Smooth muscle cell (in vitro differentiated cells): Measurements from ENCODE around the gene TRIM73. TPM values are rescaled to one million over a fixed set of nuclear protein-coding genes. Genes with fewer than 3 reads are reported as not detected.
"Not testable (repeated sequence)": the region's sequence is repeated elsewhere in the genome, so short reads cannot be mapped to it uniquely, and the experiment has no call there.

Experiments
- DNase-seq: peaks from one replicate; lab custom pipeline; 2025; ENCODE audit not compliant: unreplicated experiment; lab: John Stamatoyannopoulos, UW
- H2AFZ ChIP-seq: fragments of 200-600 bp; sonication (generic); 2 replicates; pipeline ENCODE4 v1.6.0; 2016; ENCODE audit warnings: antibody characterized with exemption, low read depth, mild to moderate bottlenecking
- H3F3A ChIP-seq: fragments of 200-600 bp; sonication (generic); 2 replicates; pipeline ENCODE4 v1.6.0; 2017; ENCODE audit warnings: antibody characterized with exemption, low read depth
- H3K27ac ChIP-seq: fragments of 200-600 bp; sonication (generic); 2 replicates; pipeline ENCODE4 v1.5.1; 2016; ENCODE audit warnings: low read depth, mild to moderate bottlenecking
- H3K27me3 ChIP-seq: fragments of 200-600 bp; sonication (generic); 2 replicates; pipeline ENCODE4 v1.6.1; 2016; ENCODE audit warnings: low read depth, mild to moderate bottlenecking
- H3K36me3 ChIP-seq: fragments of 200-600 bp; sonication (generic); 2 replicates; pipeline ENCODE4 v1.5.1; 2016; ENCODE audit warnings: low read depth
- H3K4me1 ChIP-seq: fragments of 200-600 bp; sonication (generic); 2 replicates; pipeline ENCODE4 v1.5.1; 2016; ENCODE audit warnings: low read depth
- H3K4me2 ChIP-seq: fragments of 200-600 bp; sonication (generic); 2 replicates; pipeline ENCODE4 v1.6.0; 2016; ENCODE audit warnings: mild to moderate bottlenecking
- H3K4me3 ChIP-seq: fragments of 200-600 bp; sonication (generic); 2 replicates; pipeline ENCODE4 v1.5.1; 2016; ENCODE audit warnings: mild to moderate bottlenecking
- H3K79me2 ChIP-seq: fragments of 200-600 bp; sonication (generic); 2 replicates; pipeline ENCODE4 v1.6.0; 2016; ENCODE audit warnings: low read depth, mild to moderate bottlenecking
- H3K9ac ChIP-seq: fragments of 200-600 bp; sonication (generic); 2 replicates; pipeline ENCODE4 v1.6.0; 2016; ENCODE audit warnings: low read depth
- H3K9me3 ChIP-seq: fragments of 200-600 bp; sonication (generic); replicated peaks from 2 replicates; pipeline ENCODE4 v1.5.1; 2016; ENCODE audit warnings: low read depth
- H4K20me1 ChIP-seq: fragments of 200-600 bp; sonication (generic); 2 replicates; pipeline ENCODE4 v1.6.0; 2016; ENCODE audit warnings: low read depth
- WGBS: methylation state at CpG from one replicate; pipeline ENCODE4 v1.1.7; 2016; ENCODE audit warnings: low lambda C conversion rate; 5-methylcytosine and 5-hydroxymethylcytosine counted together
- polyA plus RNA-seq: library from polyadenylated mRNA; unstranded; fragments of >200 nt; fragmentation: Nextera tagmentation; extraction: Ambion mirVana; gene quantifications from 2 replicates; pipeline ENCODE4 v1.2.1, GENCODE V29; 2016
- total RNA-seq: library from RNA; depleted of rRNA; stranded (reverse); fragments of >200 nt; gene quantifications from 2 replicates; pipeline ENCODE4 v1.2.3, GENCODE V29; 2014

The TRIM73 gene
- total and polyA plus RNA-seq, 2 experiments from 2014 or later = 1.6 to 22.4 TPM

- not testable (repeated sequence) for H3K79me2 ChIP-seq, H3K9me3 ChIP-seq, H3K27me3 ChIP-seq, DNase-seq, H3K36me3 ChIP-seq, H2AFZ ChIP-seq, H3K9ac ChIP-seq, H3K4me2 ChIP-seq, H3F3A ChIP-seq, H3K27ac ChIP-seq, H4K20me1 ChIP-seq, H3K4me3 ChIP-seq, H3K4me1 ChIP-seq
- no CpG with 5 or more reads among the region's 6 CpGs for WGBS
These were observed 2.2 kb upstream of the TRIM73 start for GRCh38 chr7:75393194-75393593.

DNA sequence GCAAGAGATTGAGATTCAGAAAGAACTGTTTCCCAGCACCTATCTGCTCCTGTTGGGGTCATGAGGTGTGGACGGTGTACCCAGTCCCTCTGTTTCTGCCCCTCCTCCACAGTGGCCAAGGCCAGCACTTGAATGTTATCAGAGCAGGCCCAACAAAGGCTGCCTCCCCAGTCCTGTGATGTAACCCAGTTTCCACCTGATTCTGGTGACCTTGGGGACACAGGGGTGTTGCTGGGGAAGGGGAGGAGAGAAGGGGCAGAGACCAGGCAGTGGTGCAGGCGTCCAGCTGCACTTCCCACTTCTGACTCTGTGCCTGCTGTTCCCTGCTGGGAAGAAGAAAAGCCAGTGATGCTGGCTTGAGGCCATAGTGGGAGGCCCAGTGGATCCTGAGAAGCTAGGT lies 2.4 kb downstream of the TRIM73 start:
- not testable (repeated sequence) for H2AFZ ChIP-seq, H3K27me3 ChIP-seq, H3K9ac ChIP-seq, H3F3A ChIP-seq, H4K20me1 ChIP-seq, DNase-seq, H3K4me1 ChIP-seq, H3K9me3 ChIP-seq, H3K36me3 ChIP-seq, H3K79me2 ChIP-seq, H3K4me2 ChIP-seq, H3K4me3 ChIP-seq, H3K27ac ChIP-seq
- WGBS = no CpG with 5 or more reads among the region's 2 CpGs

DNA sequence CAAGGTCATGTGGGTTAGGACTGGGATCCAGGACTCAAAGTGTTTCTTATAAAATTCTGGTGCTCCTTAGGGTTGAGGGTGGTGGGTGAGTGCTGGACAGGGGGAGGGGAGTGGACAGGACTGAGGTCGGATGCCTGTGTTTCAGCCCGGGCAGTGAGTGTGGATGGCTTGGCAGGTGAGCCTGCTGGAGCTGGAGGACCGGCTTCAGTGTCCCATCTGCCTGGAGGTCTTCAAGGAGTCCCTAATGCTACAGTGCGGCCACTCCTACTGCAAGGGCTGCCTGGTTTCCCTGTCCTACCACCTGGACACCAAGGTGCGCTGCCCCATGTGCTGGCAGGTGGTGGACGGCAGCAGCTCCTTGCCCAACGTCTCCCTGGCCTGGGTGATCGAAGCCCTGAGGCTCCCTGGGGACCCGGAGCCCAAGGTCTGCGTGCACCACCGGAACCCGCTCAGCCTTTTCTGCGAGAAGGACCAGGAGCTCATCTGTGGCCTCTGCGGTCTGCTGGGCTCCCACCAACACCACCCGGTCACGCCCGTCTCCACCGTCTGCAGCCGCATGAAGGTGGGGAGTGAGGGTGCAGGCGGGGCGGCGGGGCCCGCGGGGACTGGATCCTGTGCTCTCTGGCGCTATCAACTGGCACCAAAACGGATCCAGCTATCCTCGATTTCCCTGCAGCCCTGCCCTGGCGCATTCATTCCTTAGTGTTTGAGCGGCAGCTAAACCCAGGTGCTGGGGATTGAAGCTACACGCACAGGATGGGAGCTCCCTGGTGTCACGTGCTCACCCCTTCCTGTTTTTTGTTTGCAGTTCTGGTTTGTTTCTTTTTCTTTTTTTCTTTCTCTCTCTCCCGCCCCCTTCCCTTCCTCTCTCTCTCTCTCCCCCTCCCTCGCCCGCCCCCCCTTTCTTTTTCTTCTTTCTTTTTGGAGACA lies 3.6 kb downstream of the TRIM73 start:
- H3K79me2 ChIP-seq, H3K27ac ChIP-seq, H3K4me3 ChIP-seq, H3K27me3 ChIP-seq, H3K9me3 ChIP-seq, H3K36me3 ChIP-seq, H2AFZ ChIP-seq, H3K4me1 ChIP-seq, H3K4me2 ChIP-seq, H4K20me1 ChIP-seq, H3K9ac ChIP-seq, H3F3A ChIP-seq, DNase-seq: not testable (repeated sequence)
- no CpG with 5 or more reads among the region's 34 CpGs for WGBS

- H3K9ac ChIP-seq, H4K20me1 ChIP-seq, H3K4me3 ChIP-seq, H3K79me2 ChIP-seq, H2AFZ ChIP-seq, H3K36me3 ChIP-seq, H3K4me2 ChIP-seq, H3K4me1 ChIP-seq, DNase-seq, H3K9me3 ChIP-seq, H3K27me3 ChIP-seq, H3F3A ChIP-seq, H3K27ac ChIP-seq: not testable (repeated sequence)
- WGBS = no CpG with 5 or more reads among the region's 6 CpGs
These were observed 5.1 kb downstream of the TRIM73 start for GRCh38 chr7:75400575-75400974.

DNA sequence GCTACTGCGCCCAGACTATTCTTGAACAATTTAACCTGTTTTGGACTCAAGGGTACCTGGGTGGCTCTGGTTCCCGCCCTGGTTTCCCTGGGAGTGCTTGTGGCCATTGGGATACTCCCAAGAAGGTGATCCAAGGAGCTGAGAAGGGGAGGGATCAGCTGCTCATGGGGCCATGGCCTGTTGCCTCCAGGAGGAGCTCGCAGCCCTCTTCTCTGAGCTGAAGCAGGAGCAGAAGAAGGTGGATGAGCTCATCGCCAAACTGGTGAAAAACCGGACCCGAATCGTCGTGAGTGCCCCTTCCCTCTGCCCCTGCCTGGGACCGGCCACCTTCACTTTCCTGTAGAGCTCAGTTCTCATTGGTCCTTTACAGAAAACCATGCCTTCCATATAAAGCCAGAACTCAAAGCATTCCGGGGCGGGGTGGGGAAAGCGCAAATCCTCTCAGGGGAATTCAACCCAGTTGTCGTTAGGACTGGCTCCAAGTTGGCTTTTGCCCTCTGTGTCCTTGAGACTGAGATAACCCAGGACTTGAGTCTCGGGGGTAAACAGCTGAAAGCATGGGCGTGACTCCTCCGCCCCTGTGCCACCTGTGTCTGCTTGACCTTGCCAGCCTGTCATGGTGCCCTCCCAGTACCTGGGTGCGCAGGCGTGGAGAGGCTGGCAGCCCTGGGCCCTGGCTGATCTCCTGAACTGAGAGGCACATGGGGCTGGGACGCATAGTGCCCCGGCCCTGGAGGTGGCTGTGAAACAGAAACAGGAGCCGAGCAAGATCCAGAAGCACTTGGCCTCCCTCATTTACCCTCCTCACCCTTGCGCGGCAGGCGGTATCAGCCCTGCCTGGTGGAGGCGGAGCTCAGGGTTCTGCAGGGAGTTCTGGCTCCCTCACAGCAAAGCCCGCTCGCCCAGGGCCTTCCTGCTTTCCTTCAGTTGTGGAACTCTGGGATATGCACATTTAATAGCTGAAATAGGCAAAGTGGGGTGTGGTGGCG lies 8.3 kb downstream of the TRIM73 start:
- H3K36me3 ChIP-seq, H3K4me3 ChIP-seq, H3K4me1 ChIP-seq, H3K79me2 ChIP-seq, H3K9me3 ChIP-seq, H3K27me3 ChIP-seq, DNase-seq, H4K20me1 ChIP-seq, H2AFZ ChIP-seq, H3K9ac ChIP-seq, H3K4me2 ChIP-seq, H3K27ac ChIP-seq, H3F3A ChIP-seq: not testable (repeated sequence)
- no CpG with 5 or more reads among the region's 28 CpGs for WGBS

DNA sequence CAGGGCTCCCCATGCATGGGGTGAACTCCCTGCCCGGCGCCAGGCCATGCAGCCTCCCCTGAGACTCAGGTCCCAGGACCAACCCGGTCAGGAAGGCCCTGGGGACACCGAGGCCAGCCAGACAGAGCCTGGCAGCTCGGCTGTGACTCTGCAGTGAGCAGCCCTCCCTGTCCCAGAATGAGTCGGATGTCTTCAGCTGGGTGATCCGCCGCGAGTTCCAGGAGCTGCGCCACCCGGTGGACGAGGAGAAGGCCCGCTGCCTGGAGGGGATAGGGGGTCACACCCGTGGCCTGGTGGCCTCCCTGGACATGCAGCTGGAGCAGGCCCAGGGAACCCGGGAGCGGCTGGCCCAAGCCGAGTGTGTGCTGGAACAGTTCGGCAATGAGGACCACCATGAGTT lies 9.2 kb downstream of the TRIM73 start:
- not testable (repeated sequence) for H3K9me3 ChIP-seq, H2AFZ ChIP-seq, H3K79me2 ChIP-seq, H3K4me2 ChIP-seq, H3K27ac ChIP-seq, H3K36me3 ChIP-seq, H3K27me3 ChIP-seq, H3K4me1 ChIP-seq, H3K9ac ChIP-seq, H3F3A ChIP-seq, H4K20me1 ChIP-seq, DNase-seq, H3K4me3 ChIP-seq
- WGBS = 74% methylated on average over 4 of the region's 18 CpGs

DNA sequence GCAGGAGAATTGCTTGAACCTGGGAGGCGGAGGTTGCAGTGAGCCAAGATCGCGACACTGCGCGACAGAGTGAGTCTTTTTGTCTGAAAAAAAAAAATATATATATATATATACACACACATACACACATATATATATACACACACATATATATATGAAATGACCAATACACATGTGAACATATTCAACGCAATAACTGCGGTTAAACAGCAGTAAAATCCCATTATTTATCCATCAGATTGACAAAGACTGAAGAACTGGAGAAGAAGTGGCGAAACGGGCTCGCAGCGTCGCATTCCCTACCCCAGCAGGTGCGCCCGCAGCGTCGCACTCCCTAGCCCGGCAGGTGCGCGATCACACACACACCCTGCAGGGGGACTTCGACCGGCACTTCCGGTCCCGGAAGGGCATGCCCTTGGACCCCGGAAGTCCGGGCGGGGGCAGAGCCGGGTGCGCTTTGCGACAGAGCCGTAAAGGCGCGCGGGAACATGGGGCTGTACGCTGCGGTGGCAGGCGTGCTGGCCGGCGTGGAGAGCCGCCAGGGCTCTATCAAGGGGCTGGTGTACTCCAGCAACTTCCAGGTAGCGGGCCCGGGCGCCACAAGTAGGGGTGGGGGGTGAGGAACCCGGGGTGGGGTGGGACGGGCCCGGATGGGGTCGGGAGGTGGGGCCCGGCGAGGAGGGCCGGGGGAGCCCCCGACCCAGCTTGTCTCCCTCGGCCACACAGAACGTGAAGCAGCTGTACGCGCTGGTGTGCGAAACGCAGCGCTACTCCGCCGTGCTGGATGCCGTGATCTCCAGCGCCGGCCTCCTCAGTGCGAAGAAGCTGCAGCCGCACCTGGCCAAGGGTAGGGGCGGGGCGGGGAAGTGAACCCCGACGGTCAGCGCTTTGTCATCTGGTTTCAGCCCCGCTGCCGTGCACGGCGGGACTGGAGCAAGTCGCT lies 14.7 kb downstream of the TRIM73 start:
- H3K4me2 ChIP-seq, H3K9ac ChIP-seq, H3K27ac ChIP-seq, H3K4me1 ChIP-seq, H4K20me1 ChIP-seq, DNase-seq, H3K36me3 ChIP-seq, H3K9me3 ChIP-seq, H2AFZ ChIP-seq, H3K27me3 ChIP-seq, H3K79me2 ChIP-seq, H3F3A ChIP-seq: not testable (repeated sequence)
- H3K4me3 ChIP-seq = peak overlapping the region; percentile 30
- WGBS = 60% methylated on average over 6 of the region's 74 CpGs
